Cardiac fibroblast (primary cell): Measurements from ENCODE around the gene LRFN5.

Experiments
- DNase-seq, 2 donors: peaks; one replicate each; pipeline versions ENCODE4 v3.0.0 to v3.0.0-alpha.2; 2010; ENCODE audit warnings: low read depth in 2 of 2
- H3K4me3 ChIP-seq, 2 donors: replicated peaks in 1 of 2; 1 replicate in 1 of 2; 2 replicates in 1 of 2; pipeline ENCODE4 v1.5.1; 2011; ENCODE audit warnings: low read depth in 2 of 2, low read length in 2 of 2, mild to moderate bottlenecking in 2 of 2, moderate library complexity in 1 of 2
- TF ChIP-seq, protein P1 (sequence below): IDR thresholded peaks from one replicate; pipeline ENCODE4 v1.5.1; 2011; ENCODE audit warnings: low read depth, mild to moderate bottlenecking, low read length, inconsistent platforms

Gene LRFN5

DNA sequence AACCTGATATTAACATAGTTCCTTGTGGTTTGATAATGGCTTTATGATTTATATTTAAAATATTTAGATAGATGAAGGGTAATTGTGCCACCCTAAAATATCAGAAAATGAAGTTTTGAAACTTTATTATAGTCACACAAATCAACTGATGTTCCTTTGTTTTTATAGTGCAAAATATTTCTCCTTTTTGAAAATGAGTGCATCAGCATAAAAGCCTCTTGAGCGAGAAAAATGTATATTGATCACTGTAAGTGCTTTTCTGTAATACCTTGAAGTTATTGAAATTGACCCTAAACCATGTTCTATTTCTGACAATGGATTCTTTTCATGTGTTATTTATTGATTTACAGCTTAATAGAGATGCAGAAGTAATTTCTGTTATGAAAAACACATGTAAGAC, 35.0 kb downstream of the LRFN5 start:
- no peak overlapping the region for H3K4me3 ChIP-seq
- TF ChIP-seq, protein P1, sequence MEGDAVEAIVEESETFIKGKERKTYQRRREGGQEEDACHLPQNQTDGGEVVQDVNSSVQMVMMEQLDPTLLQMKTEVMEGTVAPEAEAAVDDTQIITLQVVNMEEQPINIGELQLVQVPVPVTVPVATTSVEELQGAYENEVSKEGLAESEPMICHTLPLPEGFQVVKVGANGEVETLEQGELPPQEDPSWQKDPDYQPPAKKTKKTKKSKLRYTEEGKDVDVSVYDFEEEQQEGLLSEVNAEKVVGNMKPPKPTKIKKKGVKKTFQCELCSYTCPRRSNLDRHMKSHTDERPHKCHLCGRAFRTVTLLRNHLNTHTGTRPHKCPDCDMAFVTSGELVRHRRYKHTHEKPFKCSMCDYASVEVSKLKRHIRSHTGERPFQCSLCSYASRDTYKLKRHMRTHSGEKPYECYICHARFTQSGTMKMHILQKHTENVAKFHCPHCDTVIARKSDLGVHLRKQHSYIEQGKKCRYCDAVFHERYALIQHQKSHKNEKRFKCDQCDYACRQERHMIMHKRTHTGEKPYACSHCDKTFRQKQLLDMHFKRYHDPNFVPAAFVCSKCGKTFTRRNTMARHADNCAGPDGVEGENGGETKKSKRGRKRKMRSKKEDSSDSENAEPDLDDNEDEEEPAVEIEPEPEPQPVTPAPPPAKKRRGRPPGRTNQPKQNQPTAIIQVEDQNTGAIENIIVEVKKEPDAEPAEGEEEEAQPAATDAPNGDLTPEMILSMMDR, result no peak
- DNase-seq, result no peak

DNA sequence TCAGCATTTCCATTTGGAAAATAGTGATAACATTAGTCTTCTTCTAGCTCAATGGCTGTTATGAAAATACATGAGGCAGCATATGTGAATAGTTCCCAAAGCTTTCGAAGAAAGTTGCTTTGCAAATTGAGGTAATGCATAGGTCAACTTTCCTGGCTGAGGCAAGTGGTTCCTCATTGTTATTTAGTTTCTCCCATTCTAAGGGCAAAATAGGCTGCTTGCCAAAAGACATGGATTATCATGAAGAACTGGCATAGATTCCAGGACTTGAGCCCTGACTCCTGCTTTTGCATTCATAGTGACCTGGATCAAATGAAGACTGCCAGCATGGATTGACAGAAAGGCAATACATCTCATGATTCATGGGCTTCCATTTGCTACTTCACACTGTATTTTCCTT, 35.7 kb downstream of the LRFN5 start:
- peak in 1 of 2 donors; percentile 17 for DNase-seq
- H3K4me3 ChIP-seq, result no peak overlapping the region
- TF ChIP-seq, protein P1, result no peak

DNA sequence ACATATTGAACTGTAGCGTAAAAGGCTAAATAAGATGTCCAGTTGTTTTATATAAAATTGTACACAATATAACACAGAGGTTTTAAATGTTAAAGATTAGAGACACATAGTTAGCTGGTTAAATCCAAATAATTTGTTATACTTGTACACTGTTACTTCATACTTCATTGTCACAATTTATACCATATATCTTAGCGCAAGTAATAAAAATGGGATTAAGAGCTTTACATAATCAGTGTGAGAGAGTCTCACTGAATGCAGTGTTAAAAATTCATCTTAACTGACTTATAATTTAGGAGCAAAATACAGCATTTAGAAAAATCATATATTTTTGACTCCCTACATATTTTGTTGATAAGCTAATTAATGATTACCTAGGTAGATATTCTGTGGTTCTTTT, 36.1 kb downstream of the LRFN5 start:
- TF ChIP-seq, protein P1, result no peak
- no peak overlapping the region for H3K4me3 ChIP-seq
- DNase-seq, result no peak

DNA sequence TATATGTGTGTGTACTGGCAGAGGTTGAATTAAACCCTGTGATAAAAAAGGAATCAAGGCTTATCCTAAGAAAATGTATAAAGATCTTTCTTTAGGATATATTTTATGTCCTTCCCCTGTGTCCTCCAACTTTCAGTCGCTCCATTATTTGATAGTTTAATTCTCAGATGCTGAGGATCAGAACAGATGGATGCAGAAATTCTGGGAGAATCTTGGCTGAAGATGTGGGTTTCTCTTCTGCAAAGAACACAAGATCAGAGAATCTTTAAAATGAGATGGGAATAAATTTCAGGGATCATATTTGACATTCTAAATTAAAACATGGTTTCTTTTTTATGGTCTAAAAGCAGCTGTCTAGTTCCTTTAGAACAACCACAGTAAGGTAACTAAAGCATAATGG, 37.9 kb downstream of the LRFN5 start:
- no peak overlapping the region for H3K4me3 ChIP-seq
- TF ChIP-seq, protein P1, result no peak
- no peak for DNase-seq

DNA sequence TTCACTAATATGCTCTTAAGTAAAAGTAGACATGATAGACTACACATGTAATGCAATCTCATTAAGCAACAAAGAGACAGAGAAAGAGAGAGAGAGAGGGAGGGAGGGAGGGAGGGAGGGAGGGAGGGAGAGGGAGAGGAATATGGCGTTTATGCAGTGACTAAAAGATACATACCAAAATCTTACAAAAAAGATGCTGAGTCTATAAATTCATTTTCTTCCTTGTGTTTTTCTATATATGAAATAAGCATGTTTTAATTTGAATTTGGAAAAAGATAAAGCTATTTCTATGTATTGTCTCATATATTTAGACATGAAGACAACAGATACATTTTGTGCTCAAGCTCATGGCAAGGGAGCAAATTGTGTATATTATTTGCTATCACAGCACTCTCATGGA, 44.1 kb downstream of the LRFN5 start:
- H3K4me3 ChIP-seq, result no peak overlapping the region
- TF ChIP-seq, protein P1, result no peak

DNA sequence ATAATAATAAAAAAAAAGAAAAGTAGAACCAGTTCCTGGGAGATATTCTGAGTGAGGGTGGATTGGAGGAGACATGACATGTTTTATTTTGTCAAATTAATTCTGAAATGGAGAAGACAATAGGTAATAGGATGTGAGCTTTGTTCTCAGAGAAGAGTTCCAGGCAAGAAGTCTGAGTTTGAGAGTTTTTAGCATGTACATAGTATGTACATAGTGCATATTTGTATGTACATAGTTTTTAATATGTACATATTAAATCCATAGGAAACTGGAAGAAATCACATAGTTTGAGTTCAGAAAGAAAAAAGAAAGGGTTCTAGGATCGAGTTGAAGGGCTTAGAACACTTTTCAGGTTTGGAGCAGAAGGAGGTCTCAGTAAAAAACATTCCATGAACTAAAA, 47.5 kb downstream of the LRFN5 start:
- no peak overlapping the region for H3K4me3 ChIP-seq
- DNase-seq, result no peak
- TF ChIP-seq, protein P1, result no peak

More for the DNA sequence above, 44.1 kb downstream of the LRFN5 start:
- DNase-seq, result no peak

DNA sequence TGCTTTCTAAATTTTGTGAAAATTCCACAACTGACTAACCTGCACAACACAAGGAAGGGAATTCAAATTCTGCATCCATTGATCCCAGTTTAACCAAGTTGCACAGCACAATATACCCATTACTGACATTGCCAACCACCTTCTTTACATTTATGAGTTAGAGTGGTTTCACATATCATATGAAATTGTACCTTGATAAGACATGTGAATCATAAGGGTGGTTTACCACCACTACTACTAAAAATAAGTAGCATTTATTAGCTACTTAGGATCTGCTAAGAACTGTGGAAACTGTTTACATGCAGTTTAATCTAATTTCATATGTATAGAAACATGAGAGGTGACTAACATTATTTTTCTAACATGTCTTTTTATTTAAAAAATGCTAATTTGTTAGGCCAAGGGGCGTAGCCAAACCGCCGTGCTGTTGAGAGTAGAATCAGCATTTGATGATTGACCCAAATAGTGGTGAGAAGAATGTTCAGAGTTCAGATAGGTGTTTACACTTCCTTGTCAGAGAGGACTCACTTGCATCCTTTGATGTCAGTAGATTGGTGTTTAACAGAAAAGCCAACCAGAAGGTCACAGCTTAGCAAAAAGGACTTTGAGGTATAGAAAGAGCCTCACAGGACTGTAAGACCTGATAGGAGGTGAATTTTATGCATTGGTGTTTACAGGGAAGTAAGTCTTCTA, 56.2 kb downstream of the LRFN5 start:
- no peak overlapping the region for H3K4me3 ChIP-seq
- TF ChIP-seq, protein P1, result no peak
- DNase-seq, result no peak
